Measurements from ENCODE around the gene NUCKS1. TPM values are rescaled to one million over a fixed set of nuclear protein-coding genes. Genes with fewer than 3 reads are reported as not detected.
"Not testable (repeated sequence)": the region's sequence is repeated elsewhere in the genome, so short reads cannot be mapped to it uniquely, and the experiment has no call there.

NUCKS1 gene
- total and polyA plus RNA-seq, 2 donors from 2014 or later = 101 to 182 TPM

GRCh38 chr1:205725514-205725913 is 24.5 kb downstream of the NUCKS1 start:
- intact Hi-C loops (cut with DNase I) = no loop called here
- no peak for TF ChIP-seq CTCF (IDR thresholded peaks at IDR 0.05; ENCODE audit: borderline replicate concordance, extremely low read depth, insufficient read depth)
- no peak overlapping the region for H3K9ac ChIP-seq (ENCODE audit: low read length in 3 of 3)
- H3K27ac ChIP-seq (ENCODE audit: low read depth in 2 of 2, low read length in 2 of 2) = no peak overlapping the region
- DNase-seq = no peak
- peaks cover 5 to 10% (median 5%) of the 10 kb centered on the region in 3 donors for H3K36me3 ChIP-seq (ENCODE audit: control insufficient read depth in 2 of 3, insufficient read depth in 3 of 3, low read length in 3 of 3)
- no peak overlapping the region for H3K4me3 ChIP-seq (ENCODE audit: low read length in 3 of 3)
- no peaks in the 10 kb centered on the region for H3K27me3 ChIP-seq (ENCODE audit: control insufficient read depth, insufficient read depth, low read length)
- peaks cover 0 to 13% (median 0%) of the 10 kb centered on the region in 3 donors for H3K4me1 ChIP-seq (ENCODE audit: control insufficient read depth in 2 of 3, insufficient read depth in 2 of 3, low read depth in 1 of 3, low read length in 3 of 3)
- no peaks in the 10 kb centered on the region for H3K9me3 ChIP-seq (ENCODE audit: control insufficient read depth in 2 of 3, insufficient read depth in 1 of 3, low read length in 3 of 3)
- FAIRE-seq = no peak

DNA sequence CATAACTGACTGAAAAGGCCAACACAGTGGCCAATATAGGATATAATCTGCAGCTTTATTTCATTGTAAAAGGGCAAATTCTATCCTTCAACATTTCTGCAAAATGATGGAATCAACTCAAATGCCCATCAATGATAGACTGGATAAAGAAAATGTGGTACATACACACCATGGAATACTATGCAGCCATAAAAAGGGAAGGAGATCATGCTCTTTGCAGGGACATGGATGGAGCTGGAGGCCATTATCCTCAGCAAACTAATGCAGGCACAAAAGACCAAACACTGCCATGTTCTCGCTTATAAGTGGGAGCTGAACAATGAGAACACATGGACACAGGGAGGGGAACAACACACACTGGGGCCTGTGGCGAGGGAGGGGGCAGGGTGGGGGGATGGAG is 29.2 kb downstream of the NUCKS1 start:
- DNase-seq; intact Hi-C loops (cut with DNase I); H3K9ac ChIP-seq (ENCODE audit: low read length in 3 of 3); H3K4me1 ChIP-seq (ENCODE audit: control insufficient read depth in 2 of 3, insufficient read depth in 2 of 3, low read depth in 1 of 3, low read length in 3 of 3); H3K27me3 ChIP-seq (ENCODE audit: control insufficient read depth, insufficient read depth, low read length); H3K9me3 ChIP-seq (ENCODE audit: control insufficient read depth in 2 of 3, insufficient read depth in 1 of 3, low read length in 3 of 3); FAIRE-seq; H3K4me3 ChIP-seq (ENCODE audit: low read length in 3 of 3); H3K27ac ChIP-seq (ENCODE audit: low read depth in 2 of 2, low read length in 2 of 2): not testable (repeated sequence)
- H3K36me3 ChIP-seq (ENCODE audit: control insufficient read depth in 2 of 3, insufficient read depth in 3 of 3, low read length in 3 of 3) = peaks cover 13 to 36% (median 23%) of the 10 kb centered on the region in 3 donors

GRCh38 chr1:205719762-205720161 is 30.2 kb downstream of the NUCKS1 start:
- Histone ChIP-seq H3K27me3 (ENCODE audit: control insufficient read depth, insufficient read depth, low read length) (no peaks in the 10 kb centered on the region), H3K4me1 (ENCODE audit: control insufficient read depth in 2 of 3, insufficient read depth in 2 of 3, low read depth in 1 of 3, low read length in 3 of 3) (peaks cover 0 to 4% (median 0%) of the 10 kb centered on the region in 3 donors), H3K4me3 (ENCODE audit: low read length in 3 of 3) (no peak overlapping the region), H3K9ac (ENCODE audit: low read length in 3 of 3) (no peak overlapping the region), H3K36me3 (ENCODE audit: control insufficient read depth in 2 of 3, insufficient read depth in 3 of 3, low read length in 3 of 3) (peaks cover 16 to 42% (median 26%) of the 10 kb centered on the region in 3 donors), H3K27ac (ENCODE audit: low read depth in 2 of 2, low read length in 2 of 2) (no peak overlapping the region), H3K9me3 (ENCODE audit: control insufficient read depth in 2 of 3, insufficient read depth in 1 of 3, low read length in 3 of 3) (no peaks in the 10 kb centered on the region)
- intact Hi-C loops (cut with DNase I) = loop anchor here (10.0 kb wide), 1 partner anchor 55 kb away; no protein-coding TSS in a partner anchor
- no peak for TF ChIP-seq CTCF (IDR thresholded peaks at IDR 0.05; ENCODE audit: borderline replicate concordance, extremely low read depth, insufficient read depth)
- no peak for FAIRE-seq
- no peak for DNase-seq

GRCh38 chr1:205719015-205719414 is 31.0 kb downstream of the NUCKS1 start:
- FAIRE-seq (no peak), DNase-seq (no peak)
- H3K36me3 ChIP-seq (ENCODE audit: control insufficient read depth in 2 of 3, insufficient read depth in 3 of 3, low read length in 3 of 3) = peaks cover 16 to 42% (median 26%) of the 10 kb centered on the region in 3 donors
- H3K27me3 ChIP-seq (ENCODE audit: control insufficient read depth, insufficient read depth, low read length) = no peaks in the 10 kb centered on the region
- no peak overlapping the region for H3K4me3 ChIP-seq (ENCODE audit: low read length in 3 of 3)
- H3K4me1 ChIP-seq (ENCODE audit: control insufficient read depth in 2 of 3, insufficient read depth in 2 of 3, low read depth in 1 of 3, low read length in 3 of 3) = peaks cover 0 to 4% (median 0%) of the 10 kb centered on the region in 3 donors
- no peak overlapping the region for H3K9ac ChIP-seq (ENCODE audit: low read length in 3 of 3)
- H3K27ac ChIP-seq (ENCODE audit: low read depth in 2 of 2, low read length in 2 of 2) = no peak overlapping the region
- no peaks in the 10 kb centered on the region for H3K9me3 ChIP-seq (ENCODE audit: control insufficient read depth in 2 of 3, insufficient read depth in 1 of 3, low read length in 3 of 3)
- intact Hi-C loops (cut with DNase I) = loop anchor here (10.0 kb wide), 1 partner anchor 54 kb away; no protein-coding TSS in a partner anchor
- no peak for TF ChIP-seq CTCF (IDR thresholded peaks at IDR 0.05; ENCODE audit: borderline replicate concordance, extremely low read depth, insufficient read depth)
